HEK293 (cell line): ENCODE results near the gene ROBO1.
A peak's percentile ranks its signal among the peaks of the same experiment; 100 is the strongest.

ENCODE experiments used
- ATF2 ChIP-seq: fragments of 450-650 bp; formaldehyde crosslinking; IDR thresholded peaks from 2 replicates; pipeline ENCODE4 v1.5.1; 2016; ENCODE audit warnings: missing biosample characterization, missing genetic modification characterization, low read depth
- KLF10 ChIP-seq: fragments of 450-650 bp; IDR thresholded peaks from 2 replicates; pipeline ENCODE4 v1.5.1; 2018; ENCODE audit warnings: missing biosample characterization, mild to moderate bottlenecking, missing genetic modification characterization
- PATZ1 ChIP-seq: fragments of 450-650 bp; formaldehyde crosslinking; IDR thresholded peaks from 2 replicates; pipeline ENCODE4 v1.5.1; 2016; ENCODE audit warnings: missing biosample characterization, missing genetic modification characterization
- PBX3 ChIP-seq: sonication (generic); formaldehyde crosslinking; IDR thresholded peaks from 2 replicates; pipeline ENCODE4 v1.8.1; 2022; ENCODE audit warnings: mild to moderate bottlenecking, moderate library complexity, missing genetic modification reagents
- PRDM1 ChIP-seq: fragments of 450-650 bp; formaldehyde crosslinking; IDR thresholded peaks from 2 replicates; pipeline ENCODE4; 2016; ENCODE audit warnings: missing biosample characterization, missing genetic modification characterization
- SCRT2 ChIP-seq: fragments of 450-650 bp; formaldehyde crosslinking; IDR thresholded peaks from 2 replicates; pipeline ENCODE4 v1.5.1; 2016; ENCODE audit warnings: missing biosample characterization, missing genetic modification characterization
- SETDB1 ChIP-seq: IDR thresholded peaks from one replicate; pipeline ENCODE4 v1.6.1; 2017; ENCODE audit warnings: mild to moderate bottlenecking, low read length, moderate library complexity, mixed read lengths; ENCODE audit not compliant: insufficient read length
- ZBTB11 ChIP-seq: fragments of 450-650 bp; formaldehyde crosslinking; conservative IDR thresholded peaks from 2 replicates; pipeline ENCODE4 v1.5.1; 2016; ENCODE audit warnings: low read depth, missing biosample characterization, missing genetic modification characterization
- ZBTB17 ChIP-seq: fragments of 450-650 bp; formaldehyde crosslinking; IDR thresholded peaks from 2 replicates; pipeline ENCODE4 v1.5.1; 2016; ENCODE audit warnings: missing biosample characterization, missing genetic modification characterization
- ZBTB26 ChIP-seq: fragments of 450-650 bp; formaldehyde crosslinking; optimal IDR thresholded peaks from 2 replicates; pipeline ENCODE3; 2016; ENCODE audit warnings: missing biosample characterization, mild to moderate bottlenecking, missing genetic modification characterization
- ZFHX2 ChIP-seq: fragments of 450-650 bp; formaldehyde crosslinking; conservative IDR thresholded peaks from 2 replicates; pipeline ENCODE4 v1.5.1; 2016; ENCODE audit warnings: missing biosample characterization, missing genetic modification characterization
- ZFP3 ChIP-seq: fragments of 450-650 bp; formaldehyde crosslinking; IDR thresholded peaks from 2 replicates; pipeline ENCODE4 v1.5.1; 2016; ENCODE audit warnings: low read depth, missing biosample characterization, missing genetic modification characterization
- ZNF155 ChIP-seq: fragments of 450-650 bp; formaldehyde crosslinking; IDR thresholded peaks from 2 replicates; pipeline ENCODE4 v1.5.1; 2016; ENCODE audit warnings: missing biosample characterization, missing genetic modification characterization
- ZNF157 ChIP-seq: fragments of 450-650 bp; formaldehyde crosslinking; IDR thresholded peaks from 2 replicates; pipeline ENCODE4 v1.5.1; 2016; ENCODE audit warnings: missing biosample characterization, missing genetic modification characterization
- ZNF169 ChIP-seq: fragments of 450-650 bp; formaldehyde crosslinking; IDR thresholded peaks from 2 replicates; pipeline ENCODE4 v1.5.1; 2016; ENCODE audit warnings: missing biosample characterization, missing genetic modification characterization
- ZNF239 ChIP-seq: fragments of 450-650 bp; formaldehyde crosslinking; IDR thresholded peaks from 2 replicates; pipeline ENCODE4 v1.5.1; 2016; ENCODE audit warnings: missing biosample characterization, missing genetic modification characterization
- ZNF350 ChIP-seq: fragments of 450-650 bp; formaldehyde crosslinking; IDR thresholded peaks from 2 replicates; pipeline ENCODE4 v1.5.0; 2017; ENCODE audit warnings: missing biosample characterization, mild to moderate bottlenecking, missing genetic modification characterization
- ZNF391 ChIP-seq: fragments of 450-650 bp; formaldehyde crosslinking; IDR thresholded peaks from 2 replicates; pipeline ENCODE4 v1.5.1; 2016; ENCODE audit warnings: low read depth, missing biosample characterization, missing genetic modification characterization, borderline replicate concordance
- ZNF404 ChIP-seq: fragments of 450-650 bp; formaldehyde crosslinking; IDR thresholded peaks from 2 replicates; pipeline ENCODE4 v1.5.1; 2017; ENCODE audit warnings: missing biosample characterization, missing genetic modification characterization
- ZNF473 ChIP-seq: fragments of 450-650 bp; formaldehyde crosslinking; IDR thresholded peaks from 2 replicates; pipeline ENCODE4 v1.5.1; 2017; ENCODE audit warnings: missing biosample characterization, missing genetic modification characterization
- ZNF518A ChIP-seq: fragments of 450-650 bp; formaldehyde crosslinking; conservative IDR thresholded peaks from 2 replicates; pipeline ENCODE4 v1.5.1; 2016; ENCODE audit warnings: low read depth, missing biosample characterization, missing genetic modification characterization
- ZNF571 ChIP-seq: fragments of 450-650 bp; formaldehyde crosslinking; IDR thresholded peaks from 2 replicates; pipeline ENCODE4 v1.5.0; 2017; ENCODE audit warnings: missing biosample characterization, missing genetic modification characterization
- ZNF664 ChIP-seq: fragments of 450-650 bp; formaldehyde crosslinking; IDR thresholded peaks from 2 replicates; pipeline ENCODE4 v1.5.1; 2016; ENCODE audit warnings: missing biosample characterization, missing genetic modification characterization
- ZNF670 ChIP-seq: fragments of 450-650 bp; formaldehyde crosslinking; IDR thresholded peaks from 2 replicates; pipeline ENCODE4 v1.5.1; 2016; ENCODE audit warnings: missing biosample characterization, missing genetic modification characterization, low read depth
- ZNF701 ChIP-seq: fragments of 450-650 bp; formaldehyde crosslinking; IDR thresholded peaks from 2 replicates; pipeline ENCODE4 v1.5.1; 2016; ENCODE audit warnings: missing biosample characterization, missing genetic modification characterization
- ZNF76 ChIP-seq: fragments of 450-650 bp; formaldehyde crosslinking; IDR thresholded peaks from 2 replicates; pipeline ENCODE4; 2016; ENCODE audit warnings: low read depth, missing biosample characterization, missing genetic modification characterization, borderline replicate concordance
- ZNF792 ChIP-seq: fragments of 450-650 bp; formaldehyde crosslinking; IDR thresholded peaks from 2 replicates; pipeline ENCODE4 v1.5.1; 2016; ENCODE audit warnings: missing biosample characterization, missing genetic modification characterization

Gene ROBO1

GRCh38 chr3:78879295-78879860 lies 888.4 kb downstream of the ROBO1 start (continued):
- TF ChIP-seq ATF2 (tag by site-specific recombination) (peak; percentile 92), ZBTB26 (no peak), ZNF670 (tag by site-specific recombination) (no peak), ZNF155 (tag by site-specific recombination) (no peak), ZNF701 (tag by site-specific recombination) (no peak), ZNF157 (tag by site-specific recombination) (no peak), PRDM1 (tag by site-specific recombination) (no peak), ZNF473 (tag by site-specific recombination) (no peak), ZFP3 (tag by site-specific recombination) (no peak), ZNF169 (tag by site-specific recombination) (no peak), ZNF571 (no peak), PBX3 (no peak), KLF10 (tag by site-specific recombination) (no peak), SCRT2 (tag by site-specific recombination) (no peak), ZFHX2 (tag by site-specific recombination) (no peak), SETDB1 (no peak), ZNF350 (no peak), ZNF391 (tag by site-specific recombination) (no peak), ZNF404 (no peak), ZNF239 (tag by site-specific recombination) (no peak), ZNF76 (tag by site-specific recombination) (no peak), ZBTB11 (tag by site-specific recombination) (no peak), ZNF664 (no peak), ZBTB17 (0 out of 2 replicates have a peak, but pooled peaks have one; percentile 50), ZNF518A (no peak), PATZ1 (tag by site-specific recombination) (no peak), ZNF792 (tag by site-specific recombination) (no peak)
